SK-N-SH (cell line): ENCODE data around the gene TMA16. TPM values are rescaled to one million over a fixed set of nuclear protein-coding genes. Genes with fewer than 3 reads are reported as not detected.

Experiments used
- CTCF ChIA-PET: fragments of 300-600, 350-600 bp; formaldehyde crosslinking; extraction: SDS; loops from one replicate; lab custom pipeline; 2021; lab: Yijun Ruan, JAX
- POLR2A ChIA-PET: fragments of 350-600 bp; sonication (Branson Sonifier 250); formaldehyde crosslinking; extraction: SDS; loops from one replicate; lab custom pipeline; 2020; ENCODE audit warnings: antibody characterized with exemption, inconsistent platforms; lab: Yijun Ruan, JAX
- DNase-seq: peaks from one replicate; pipeline ENCODE4 v3.0.0; 2012
- H2AFZ ChIP-seq: fragments of 200-600 bp; sonication (generic); 2 replicates; pipeline ENCODE4 v1.8.1; 2016; ENCODE audit warnings: antibody characterized with exemption, mild to moderate bottlenecking, low read depth
- H3F3A ChIP-seq: fragments of 200-600 bp; sonication (generic); replicated peaks from 2 replicates; pipeline ENCODE3; 2016; ENCODE audit warnings: antibody characterized with exemption, mild to moderate bottlenecking; ENCODE audit not compliant: insufficient read depth
- H3K27ac ChIP-seq, 2 experiments: fragments of 200-500 bp in 1 of 2; fragments of 200-600 bp in 1 of 2; sonication (Bioruptor generic) in 1 of 2; sonication (generic), shearing (Covaris generic) in 1 of 2; 2 replicates each; pipeline versions ENCODE4 v1.5.1 to v1.6.1; 2014 to 2016; ENCODE audit warnings: low read depth in 2 of 2, inconsistent platforms in 1 of 2, low read length in 1 of 2, mild to moderate bottlenecking in 1 of 2, mixed read lengths in 1 of 2
- H3K27me3 ChIP-seq: fragments of 200-600 bp; sonication (generic), shearing (Covaris generic); 2 replicates; pipeline ENCODE4 v1.6.1; 2016; ENCODE audit warnings: mixed run types; ENCODE audit not compliant: insufficient read depth
- H3K36me3 ChIP-seq, 2 experiments: fragments of 200-500 bp in 1 of 2; fragments of 200-600 bp in 1 of 2; sonication (Bioruptor generic) in 1 of 2; sonication (generic) in 1 of 2; replicated peaks in 1 of 2; 2 replicates each; pipeline versions ENCODE3 to v1.5.1; 2014 to 2016; ENCODE audit warnings: low read length in 1 of 2, mild to moderate bottlenecking in 1 of 2; ENCODE audit not compliant: insufficient read depth in 2 of 2, control insufficient read depth in 1 of 2
- H3K4me1 ChIP-seq, 2 experiments: fragments of 200-500 bp in 1 of 2; fragments of 200-600 bp in 1 of 2; sonication (Bioruptor generic) in 1 of 2; sonication (generic), shearing (Covaris generic) in 1 of 2; 2 replicates each; pipeline versions ENCODE4 v1.5.1 to v1.6.1; 2014 to 2016; ENCODE audit warnings: low read depth in 1 of 2, low read length in 1 of 2, mixed run types in 1 of 2; ENCODE audit not compliant: insufficient read depth in 2 of 2, control insufficient read depth in 1 of 2
- H3K4me2 ChIP-seq: fragments of 200-600 bp; sonication (generic), shearing (Covaris generic); 2 replicates; pipeline ENCODE4 v1.6.1; 2017; ENCODE audit warnings: mixed run types
- H3K4me3 ChIP-seq, 2 experiments: fragments of 200-500 bp in 1 of 2; fragments of 200-600 bp in 1 of 2; sonication (Bioruptor generic) in 1 of 2; sonication (generic), shearing (Covaris generic) in 1 of 2; 2 replicates each; pipeline versions ENCODE4 v1.5.1 to v1.8.1; 2014 to 2016; ENCODE audit warnings: low read depth in 2 of 2, inconsistent platforms in 1 of 2, low read length in 1 of 2, mild to moderate bottlenecking in 1 of 2, mixed read lengths in 1 of 2, moderate library complexity in 1 of 2
- H3K79me2 ChIP-seq: fragments of 200-600 bp; sonication (generic); 2 replicates; pipeline ENCODE4 v1.8.1; 2017; ENCODE audit warnings: mild to moderate bottlenecking; ENCODE audit not compliant: insufficient read depth
- H3K9ac ChIP-seq: fragments of 200-600 bp; sonication (generic); 2 replicates; pipeline ENCODE4 v1.6.1; 2017; ENCODE audit warnings: mixed run types
- H3K9me2 ChIP-seq: fragments of 200-600 bp; sonication (generic); 2 replicates; pipeline ENCODE4 v1.6.1; 2017; ENCODE audit warnings: mixed run types
- H3K9me3 ChIP-seq: fragments of 200-600 bp; sonication (generic); 2 replicates; pipeline ENCODE4 v1.6.1; 2017; ENCODE audit warnings: mixed run types, mild to moderate bottlenecking, moderate library complexity
- H4K20me1 ChIP-seq: fragments of 200-600 bp; sonication (generic); 2 replicates; pipeline ENCODE4 v1.6.1; 2017; ENCODE audit warnings: mild to moderate bottlenecking, mixed run types; ENCODE audit not compliant: insufficient read depth
- CHD2 ChIP-seq: fragments of 150-350 bp; IDR thresholded peaks from 2 replicates; pipeline ENCODE4 v1.6.1; 2018; ENCODE audit warnings: low read length; ENCODE audit not compliant: partially characterized antibody
- EP300 ChIP-seq, 2 experiments: IDR thresholded peaks; 2 replicates each; pipeline versions ENCODE4 v1.4.0 to v1.6.1; 2012; ENCODE audit warnings: borderline replicate concordance in 1 of 2, low read depth in 1 of 2, low read length in 1 of 2
- EZH2phosphoT487 ChIP-seq: fragments of 200-600 bp; sonication (generic); IDR thresholded peaks from 2 replicates; pipeline ENCODE4 v1.6.1; 2017; ENCODE audit warnings: low read depth, mixed run types, mild to moderate bottlenecking, antibody characterized with exemption, moderate library complexity, borderline replicate concordance
- GABPA ChIP-seq: IDR thresholded peaks from 2 replicates; pipeline ENCODE4 v1.4.0; 2012; ENCODE audit warnings: low read depth, mild to moderate bottlenecking
- JUND ChIP-seq: IDR thresholded peaks from 2 replicates; pipeline ENCODE4 v1.4.0; 2012
- NRF1 ChIP-seq: IDR thresholded peaks from 2 replicates; pipeline ENCODE4 v1.6.1; 2012; ENCODE audit warnings: low read depth, mild to moderate bottlenecking, low read length
- RAD21 ChIP-seq: IDR thresholded peaks from 2 replicates; pipeline ENCODE4 v1.6.1; 2012; ENCODE audit warnings: mild to moderate bottlenecking, low read length
- RCOR1 ChIP-seq: fragments of 150-350 bp; IDR thresholded peaks from 2 replicates; pipeline ENCODE4 v1.6.1; 2017; ENCODE audit warnings: antibody characterized with exemption, low read length
- RFX5 ChIP-seq: IDR thresholded peaks from 2 replicates; pipeline ENCODE4 v1.6.1; 2012; ENCODE audit warnings: mild to moderate bottlenecking, improper control_type of control experiment, low read length
- SIN3A ChIP-seq: IDR thresholded peaks from 2 replicates; pipeline ENCODE4 v1.6.1; 2012; ENCODE audit warnings: low read depth, mild to moderate bottlenecking, low read length, moderate library complexity, borderline replicate concordance
- SMC3 ChIP-seq: IDR thresholded peaks from 2 replicates; pipeline ENCODE4 v1.6.1; 2012; ENCODE audit warnings: low read depth, low read length, improper control_type of control experiment
- TEAD4 ChIP-seq: IDR thresholded peaks from 2 replicates; pipeline ENCODE4 v1.4.0; 2012; ENCODE audit warnings: mild to moderate bottlenecking, borderline replicate concordance; ENCODE audit not compliant: insufficient read depth
- WGBS: methylation state at CpG from one replicate; pipeline ENCODE4 v1.1.6; 2017; ENCODE audit warnings: low lambda C conversion rate; 5-methylcytosine and 5-hydroxymethylcytosine counted together
- polyA plus RNA-seq, 3 experiments: library from polyadenylated mRNA; depleted of rRNA; stranded (reverse); fragments of >200 nt; gene quantifications; 2 replicates each; pipeline ENCODE4 v1.2.3, GENCODE V29; 2012
- TF ChIP-seq, protein P1 (sequence below): fragments of 150-350 bp; IDR thresholded peaks from 2 replicates; pipeline ENCODE4 v1.6.1; 2017; ENCODE audit warnings: antibody characterized with exemption, low read length, low read depth, borderline replicate concordance
- TF ChIP-seq, protein P2 (sequence below): fragments of 200-600 bp; sonication (generic); IDR thresholded peaks from 2 replicates; pipeline ENCODE4 v1.6.1; 2017; ENCODE audit warnings: antibody characterized with exemption, mild to moderate bottlenecking, moderate library complexity
- TF ChIP-seq, protein P3 (sequence below): fragments of 150-350 bp; IDR thresholded peaks from 2 replicates; pipeline ENCODE4 v1.6.1; 2016; ENCODE audit warnings: mild to moderate bottlenecking, low read depth, low read length
- TF ChIP-seq, protein P4 (sequence below): IDR thresholded peaks from 2 replicates; pipeline ENCODE4 v1.6.1; 2012; ENCODE audit warnings: mild to moderate bottlenecking, low read depth, low read length, moderate library complexity
- TF ChIP-seq, protein P5 (sequence below): IDR thresholded peaks from 2 replicates; pipeline ENCODE4 v1.4.0; 2012; ENCODE audit warnings: low read depth, borderline replicate concordance

TMA16 gene
- polyA plus RNA-seq, 1 of the 3 experiments (the other 2 are of a cell fraction), result 10.0 TPM

DNA sequence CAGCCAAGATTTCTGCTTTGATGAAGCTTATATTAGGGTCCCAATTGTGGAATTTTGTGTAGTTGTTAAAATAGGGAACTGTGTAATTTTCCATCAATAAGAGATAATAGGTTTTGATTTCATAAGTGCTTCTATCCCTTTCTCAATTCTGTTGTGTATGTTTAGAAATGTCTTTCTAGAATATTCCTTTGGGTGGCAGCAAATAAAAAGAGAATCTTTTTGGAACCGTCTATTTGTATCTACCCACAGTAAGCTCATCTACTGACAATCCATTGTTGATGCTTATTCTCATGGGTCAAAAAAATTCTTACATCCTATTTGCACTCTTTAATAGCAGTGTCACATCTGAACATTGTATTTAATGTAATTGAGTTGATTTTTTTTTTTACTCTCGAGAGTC is 61.7 kb downstream of the TMA16 start:
- WGBS, result 2% methylated on average over 2 of the region's 2 CpGs
- TF ChIP-seq SMC3 (0 out of 2 replicates have a peak, but pooled peaks have one; percentile 12), RAD21 (peak; percentile 48)
- TF ChIP-seq, protein P1, sequence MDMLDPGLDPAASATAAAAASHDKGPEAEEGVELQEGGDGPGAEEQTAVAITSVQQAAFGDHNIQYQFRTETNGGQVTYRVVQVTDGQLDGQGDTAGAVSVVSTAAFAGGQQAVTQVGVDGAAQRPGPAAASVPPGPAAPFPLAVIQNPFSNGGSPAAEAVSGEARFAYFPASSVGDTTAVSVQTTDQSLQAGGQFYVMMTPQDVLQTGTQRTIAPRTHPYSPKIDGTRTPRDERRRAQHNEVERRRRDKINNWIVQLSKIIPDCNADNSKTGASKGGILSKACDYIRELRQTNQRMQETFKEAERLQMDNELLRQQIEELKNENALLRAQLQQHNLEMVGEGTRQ, result no peak
- TF ChIP-seq, protein P2, sequence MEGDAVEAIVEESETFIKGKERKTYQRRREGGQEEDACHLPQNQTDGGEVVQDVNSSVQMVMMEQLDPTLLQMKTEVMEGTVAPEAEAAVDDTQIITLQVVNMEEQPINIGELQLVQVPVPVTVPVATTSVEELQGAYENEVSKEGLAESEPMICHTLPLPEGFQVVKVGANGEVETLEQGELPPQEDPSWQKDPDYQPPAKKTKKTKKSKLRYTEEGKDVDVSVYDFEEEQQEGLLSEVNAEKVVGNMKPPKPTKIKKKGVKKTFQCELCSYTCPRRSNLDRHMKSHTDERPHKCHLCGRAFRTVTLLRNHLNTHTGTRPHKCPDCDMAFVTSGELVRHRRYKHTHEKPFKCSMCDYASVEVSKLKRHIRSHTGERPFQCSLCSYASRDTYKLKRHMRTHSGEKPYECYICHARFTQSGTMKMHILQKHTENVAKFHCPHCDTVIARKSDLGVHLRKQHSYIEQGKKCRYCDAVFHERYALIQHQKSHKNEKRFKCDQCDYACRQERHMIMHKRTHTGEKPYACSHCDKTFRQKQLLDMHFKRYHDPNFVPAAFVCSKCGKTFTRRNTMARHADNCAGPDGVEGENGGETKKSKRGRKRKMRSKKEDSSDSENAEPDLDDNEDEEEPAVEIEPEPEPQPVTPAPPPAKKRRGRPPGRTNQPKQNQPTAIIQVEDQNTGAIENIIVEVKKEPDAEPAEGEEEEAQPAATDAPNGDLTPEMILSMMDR, result peak; percentile 52
- TF ChIP-seq, all 33 proteins: peak for 3
- Histone ChIP-seq H3F3A (no peaks in the 10 kb centered on the region), H3K4me3 (no peak overlapping the region), H3K27me3 (peaks cover 33% of the 10 kb centered on the region; the same call in 1 of the 2 replicates), H3K27ac (no peak overlapping the region), H3K4me2 (no peak overlapping the region), H3K79me2 (no peaks in the 10 kb centered on the region), H4K20me1 (no peaks in the 10 kb centered on the region), H2AFZ (no peak overlapping the region), H3K9me3 (no peaks in the 10 kb centered on the region), H3K9ac (no peak overlapping the region), H3K9me2 (no peaks in the 10 kb centered on the region), H3K36me3 (no peaks in the 10 kb centered on the region), H3K4me1 (no peaks in the 10 kb centered on the region; a peak in 1 of 4 replicates)
- no peak for DNase-seq
- CTCF ChIA-PET, result interaction anchor here (0.6 to 7.0 kb wide), 22 partner anchors 9 to 1948 kb away, joined by 3 to 42 read pairs (median 5); partner anchors contain the start of gene TMA16
- POLR2A ChIA-PET, result no interaction called here

DNA sequence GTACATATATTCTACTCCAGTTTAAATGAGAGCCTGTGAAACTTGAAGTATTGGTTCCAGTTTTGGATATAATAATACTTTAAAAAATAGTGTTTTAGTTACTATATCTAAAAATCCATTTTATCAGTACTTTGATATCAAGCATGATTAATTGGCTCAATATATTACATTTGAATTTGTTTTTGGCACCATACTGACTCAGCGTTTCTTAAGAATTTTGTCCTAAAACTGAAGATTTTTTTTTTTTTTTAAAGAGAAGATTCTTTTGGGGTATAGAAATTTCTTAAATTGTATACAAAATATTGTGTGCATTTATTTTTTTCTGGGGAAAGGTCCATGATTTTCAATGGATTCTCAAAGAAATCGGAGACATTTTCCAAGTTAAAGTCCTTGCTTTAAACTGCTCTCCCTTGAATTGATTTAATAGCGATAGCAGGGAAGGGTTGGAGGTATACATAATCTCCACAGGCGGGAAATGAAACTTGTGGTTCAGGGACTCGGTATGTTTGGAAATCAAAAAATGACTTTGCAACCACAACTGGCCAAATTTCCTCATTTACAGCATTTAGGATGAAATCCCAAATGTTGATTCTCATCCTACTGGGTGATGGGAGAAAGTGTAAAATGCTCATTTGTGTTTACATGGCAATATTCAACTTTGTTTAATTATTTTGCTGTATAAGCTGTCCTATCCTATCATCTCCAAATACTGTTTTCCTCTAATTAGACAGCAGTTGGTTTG is 62.3 kb downstream of the TMA16 start:
- no peak for DNase-seq
- Histone ChIP-seq H3K9ac (no peak overlapping the region), H3K27me3 (peaks cover 33% of the 10 kb centered on the region; the same call in 1 of the 2 replicates), H4K20me1 (no peaks in the 10 kb centered on the region), H3K4me1 (no peaks in the 10 kb centered on the region; a peak in 1 of 4 replicates), H3K9me3 (no peaks in the 10 kb centered on the region), H3K27ac (no peak overlapping the region), H3K36me3 (no peaks in the 10 kb centered on the region), H3K9me2 (no peaks in the 10 kb centered on the region), H3K4me3 (no peak overlapping the region), H2AFZ (no peak overlapping the region), H3K79me2 (no peaks in the 10 kb centered on the region), H3F3A (no peaks in the 10 kb centered on the region), H3K4me2 (no peak overlapping the region)
- WGBS, result 21% methylated on average over 5 of the region's 5 CpGs
- POLR2A ChIA-PET, result no interaction called here
- CTCF ChIA-PET, result interaction anchor here (0.7 to 7.0 kb wide), 11 partner anchors 10 to 1175 kb away, joined by 3 to 42 read pairs (median 5); no protein-coding TSS in a partner anchor
- TF ChIP-seq GABPA (no peak), RCOR1 (no peak), RAD21 (no peak), SIN3A (no peak), JUND (no peak), CHD2 (no peak), RFX5 (no peak), EZH2phosphoT487 (no peak), NRF1 (no peak), TEAD4 (no peak), EP300 (IDR thresholded peaks at IDR 0.05; ENCODE audit: borderline replicate concordance in 1 of 2, low read depth in 1 of 2, low read length in 1 of 2) (no peak)
- TF ChIP-seq, protein P3, sequence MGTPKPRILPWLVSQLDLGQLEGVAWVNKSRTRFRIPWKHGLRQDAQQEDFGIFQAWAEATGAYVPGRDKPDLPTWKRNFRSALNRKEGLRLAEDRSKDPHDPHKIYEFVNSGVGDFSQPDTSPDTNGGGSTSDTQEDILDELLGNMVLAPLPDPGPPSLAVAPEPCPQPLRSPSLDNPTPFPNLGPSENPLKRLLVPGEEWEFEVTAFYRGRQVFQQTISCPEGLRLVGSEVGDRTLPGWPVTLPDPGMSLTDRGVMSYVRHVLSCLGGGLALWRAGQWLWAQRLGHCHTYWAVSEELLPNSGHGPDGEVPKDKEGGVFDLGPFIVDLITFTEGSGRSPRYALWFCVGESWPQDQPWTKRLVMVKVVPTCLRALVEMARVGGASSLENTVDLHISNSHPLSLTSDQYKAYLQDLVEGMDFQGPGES, result no peak
- TF ChIP-seq, protein P4, sequence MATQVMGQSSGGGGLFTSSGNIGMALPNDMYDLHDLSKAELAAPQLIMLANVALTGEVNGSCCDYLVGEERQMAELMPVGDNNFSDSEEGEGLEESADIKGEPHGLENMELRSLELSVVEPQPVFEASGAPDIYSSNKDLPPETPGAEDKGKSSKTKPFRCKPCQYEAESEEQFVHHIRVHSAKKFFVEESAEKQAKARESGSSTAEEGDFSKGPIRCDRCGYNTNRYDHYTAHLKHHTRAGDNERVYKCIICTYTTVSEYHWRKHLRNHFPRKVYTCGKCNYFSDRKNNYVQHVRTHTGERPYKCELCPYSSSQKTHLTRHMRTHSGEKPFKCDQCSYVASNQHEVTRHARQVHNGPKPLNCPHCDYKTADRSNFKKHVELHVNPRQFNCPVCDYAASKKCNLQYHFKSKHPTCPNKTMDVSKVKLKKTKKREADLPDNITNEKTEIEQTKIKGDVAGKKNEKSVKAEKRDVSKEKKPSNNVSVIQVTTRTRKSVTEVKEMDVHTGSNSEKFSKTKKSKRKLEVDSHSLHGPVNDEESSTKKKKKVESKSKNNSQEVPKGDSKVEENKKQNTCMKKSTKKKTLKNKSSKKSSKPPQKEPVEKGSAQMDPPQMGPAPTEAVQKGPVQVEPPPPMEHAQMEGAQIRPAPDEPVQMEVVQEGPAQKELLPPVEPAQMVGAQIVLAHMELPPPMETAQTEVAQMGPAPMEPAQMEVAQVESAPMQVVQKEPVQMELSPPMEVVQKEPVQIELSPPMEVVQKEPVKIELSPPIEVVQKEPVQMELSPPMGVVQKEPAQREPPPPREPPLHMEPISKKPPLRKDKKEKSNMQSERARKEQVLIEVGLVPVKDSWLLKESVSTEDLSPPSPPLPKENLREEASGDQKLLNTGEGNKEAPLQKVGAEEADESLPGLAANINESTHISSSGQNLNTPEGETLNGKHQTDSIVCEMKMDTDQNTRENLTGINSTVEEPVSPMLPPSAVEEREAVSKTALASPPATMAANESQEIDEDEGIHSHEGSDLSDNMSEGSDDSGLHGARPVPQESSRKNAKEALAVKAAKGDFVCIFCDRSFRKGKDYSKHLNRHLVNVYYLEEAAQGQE, result no peak
- TF ChIP-seq, protein P5, sequence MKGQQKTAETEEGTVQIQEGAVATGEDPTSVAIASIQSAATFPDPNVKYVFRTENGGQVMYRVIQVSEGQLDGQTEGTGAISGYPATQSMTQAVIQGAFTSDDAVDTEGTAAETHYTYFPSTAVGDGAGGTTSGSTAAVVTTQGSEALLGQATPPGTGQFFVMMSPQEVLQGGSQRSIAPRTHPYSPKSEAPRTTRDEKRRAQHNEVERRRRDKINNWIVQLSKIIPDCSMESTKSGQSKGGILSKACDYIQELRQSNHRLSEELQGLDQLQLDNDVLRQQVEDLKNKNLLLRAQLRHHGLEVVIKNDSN, result no peak
